Measurements from ENCODE around the gene GNAQ. TPM values are rescaled to one million over a fixed set of nuclear protein-coding genes. Genes with fewer than 3 reads are reported as not detected.
A peak's percentile ranks its signal among the peaks of the same experiment; 100 is the strongest.

Gene GNAQ
- total and polyA plus RNA-seq, 2 experiments from 2014 or later, result 21.1 to 43.1 TPM

DNA sequence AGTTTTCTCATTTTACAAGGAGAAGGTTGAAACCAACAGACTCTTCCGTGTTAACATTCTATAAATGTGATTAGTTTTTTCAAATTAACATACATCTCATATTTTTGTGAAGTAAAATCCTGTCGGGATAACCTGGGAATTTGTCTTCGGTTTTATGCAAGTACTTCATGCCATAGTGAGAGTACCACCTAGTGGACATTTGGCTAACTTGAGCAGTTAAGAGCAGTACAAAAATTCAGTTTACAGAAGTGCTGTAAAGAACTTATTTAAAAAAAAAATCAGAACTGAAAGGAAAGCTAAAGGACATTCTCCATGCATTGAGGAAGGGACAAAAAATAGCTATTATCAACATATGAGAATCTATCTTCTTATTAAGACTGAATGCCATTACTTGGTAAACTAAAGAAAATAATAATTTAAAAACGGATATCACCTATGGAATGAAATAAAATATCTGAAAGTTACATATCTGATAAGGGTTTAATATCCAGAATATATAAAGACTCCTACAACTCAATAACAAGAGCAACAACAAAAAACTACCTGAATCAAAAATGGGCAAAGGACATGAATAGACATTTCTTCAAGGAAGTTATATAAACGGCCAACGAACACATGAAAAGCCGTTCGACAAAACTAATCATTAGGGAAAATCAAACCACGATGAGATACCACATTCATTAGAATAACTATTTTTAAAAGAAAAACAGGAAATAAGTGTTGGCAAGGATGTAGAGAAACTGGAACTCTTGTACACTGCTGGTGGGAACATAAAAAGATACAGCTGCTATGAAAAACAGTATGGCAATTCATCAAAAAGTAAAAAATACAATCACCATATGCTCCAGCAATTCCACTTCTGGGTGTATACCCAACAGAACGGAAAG, 266.5 kb downstream of the GNAQ start:
- Mint-ChIP-seq H3K27ac (no peak overlapping the region), H3K4me1 (no peaks in the 10 kb centered on the region), H3K9me3 (peaks cover 15% of the 10 kb centered on the region), H3K27me3 (ENCODE audit: insufficient read depth, low read depth, poor library complexity) (no peaks in the 10 kb centered on the region), H3K36me3 (ENCODE audit: low read depth) (peaks cover 25% of the 10 kb centered on the region), H3K4me3 (no peak overlapping the region)
- TF ChIP-seq, protein P1, sequence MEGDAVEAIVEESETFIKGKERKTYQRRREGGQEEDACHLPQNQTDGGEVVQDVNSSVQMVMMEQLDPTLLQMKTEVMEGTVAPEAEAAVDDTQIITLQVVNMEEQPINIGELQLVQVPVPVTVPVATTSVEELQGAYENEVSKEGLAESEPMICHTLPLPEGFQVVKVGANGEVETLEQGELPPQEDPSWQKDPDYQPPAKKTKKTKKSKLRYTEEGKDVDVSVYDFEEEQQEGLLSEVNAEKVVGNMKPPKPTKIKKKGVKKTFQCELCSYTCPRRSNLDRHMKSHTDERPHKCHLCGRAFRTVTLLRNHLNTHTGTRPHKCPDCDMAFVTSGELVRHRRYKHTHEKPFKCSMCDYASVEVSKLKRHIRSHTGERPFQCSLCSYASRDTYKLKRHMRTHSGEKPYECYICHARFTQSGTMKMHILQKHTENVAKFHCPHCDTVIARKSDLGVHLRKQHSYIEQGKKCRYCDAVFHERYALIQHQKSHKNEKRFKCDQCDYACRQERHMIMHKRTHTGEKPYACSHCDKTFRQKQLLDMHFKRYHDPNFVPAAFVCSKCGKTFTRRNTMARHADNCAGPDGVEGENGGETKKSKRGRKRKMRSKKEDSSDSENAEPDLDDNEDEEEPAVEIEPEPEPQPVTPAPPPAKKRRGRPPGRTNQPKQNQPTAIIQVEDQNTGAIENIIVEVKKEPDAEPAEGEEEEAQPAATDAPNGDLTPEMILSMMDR (conservative IDR thresholded peaks at IDR 0.05; ENCODE audit: low read depth in 2 of 2), result peak; percentile 67 to 82
- no peak for TF ChIP-seq EZH2phosphoT487 (IDR thresholded peaks at IDR 0.05; ENCODE audit: unreplicated experiment)
- Histone ChIP-seq H3K9me2 (ENCODE audit: insufficient read depth) (no peaks in the 10 kb centered on the region), H3K4me3 (no peak overlapping the region), H3K27ac (ENCODE audit: low read depth) (no peak overlapping the region), H3K79me2 (replicated peaks; ENCODE audit: insufficient read depth) (no peaks in the 10 kb centered on the region), H3K27me3 (ENCODE audit: insufficient read depth) (no peaks in the 10 kb centered on the region), H3K36me3 (ENCODE audit: insufficient read depth) (no peaks in the 10 kb centered on the region), H3K4me2 (no peak overlapping the region), H2AFZ (no peak overlapping the region), H4K20me1 (replicated peaks; ENCODE audit: insufficient read depth) (no peaks in the 10 kb centered on the region), H3F3A (replicated peaks; ENCODE audit: low read depth) (no peaks in the 10 kb centered on the region), H3K4me1 (ENCODE audit: insufficient read depth) (no peaks in the 10 kb centered on the region)
- DNase-seq (ENCODE audit: low spot score) (peak; percentile 68), ATAC-seq (peak; percentile 25; the same call in 1 of the 3 replicates)

DNA sequence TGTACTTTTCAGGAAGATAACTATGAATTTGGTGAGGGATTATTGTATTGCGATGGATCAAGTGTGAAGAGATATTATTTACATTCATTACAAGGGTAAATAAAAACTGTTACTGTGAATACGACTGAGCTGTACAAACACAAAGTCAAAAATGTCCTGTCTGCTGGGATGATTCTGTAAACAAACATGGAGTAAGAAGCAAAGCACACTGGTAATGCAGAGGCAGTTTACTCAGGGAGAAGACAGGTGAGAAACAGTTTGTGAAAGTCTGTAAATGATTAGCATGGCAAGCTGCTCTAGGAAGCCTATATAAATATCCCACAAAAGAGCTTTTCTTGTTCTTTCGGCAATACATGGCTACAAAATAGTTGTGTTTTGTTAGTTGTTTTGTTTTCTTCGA, 268.0 kb downstream of the GNAQ start:
- Histone ChIP-seq H3K4me3 (no peak overlapping the region), H2AFZ (no peak overlapping the region), H4K20me1 (replicated peaks; ENCODE audit: insufficient read depth) (no peaks in the 10 kb centered on the region), H3K36me3 (ENCODE audit: insufficient read depth) (no peaks in the 10 kb centered on the region), H3K27me3 (ENCODE audit: insufficient read depth) (no peaks in the 10 kb centered on the region), H3K9me2 (ENCODE audit: insufficient read depth) (no peaks in the 10 kb centered on the region), H3K27ac (ENCODE audit: low read depth) (no peak overlapping the region; the same call in 1 of the 2 replicates), H3F3A (replicated peaks; ENCODE audit: low read depth) (no peaks in the 10 kb centered on the region), H3K79me2 (replicated peaks; ENCODE audit: insufficient read depth) (no peaks in the 10 kb centered on the region), H3K4me2 (no peak overlapping the region), H3K4me1 (ENCODE audit: insufficient read depth) (no peaks in the 10 kb centered on the region)
- Mint-ChIP-seq H3K27ac (no peak overlapping the region), H3K9me3 (peaks cover 20% of the 10 kb centered on the region), H3K4me1 (no peaks in the 10 kb centered on the region), H3K4me3 (no peak overlapping the region), H3K27me3 (ENCODE audit: insufficient read depth, low read depth, poor library complexity) (no peaks in the 10 kb centered on the region), H3K36me3 (ENCODE audit: low read depth) (peaks cover 32% of the 10 kb centered on the region)
- no peak for ATAC-seq
- DNase-seq (ENCODE audit: low spot score), result no peak
- no peak for TF ChIP-seq NANOG (IDR thresholded peaks at IDR 0.05; ENCODE audit: borderline replicate concordance)
- TF ChIP-seq, protein P2, sequence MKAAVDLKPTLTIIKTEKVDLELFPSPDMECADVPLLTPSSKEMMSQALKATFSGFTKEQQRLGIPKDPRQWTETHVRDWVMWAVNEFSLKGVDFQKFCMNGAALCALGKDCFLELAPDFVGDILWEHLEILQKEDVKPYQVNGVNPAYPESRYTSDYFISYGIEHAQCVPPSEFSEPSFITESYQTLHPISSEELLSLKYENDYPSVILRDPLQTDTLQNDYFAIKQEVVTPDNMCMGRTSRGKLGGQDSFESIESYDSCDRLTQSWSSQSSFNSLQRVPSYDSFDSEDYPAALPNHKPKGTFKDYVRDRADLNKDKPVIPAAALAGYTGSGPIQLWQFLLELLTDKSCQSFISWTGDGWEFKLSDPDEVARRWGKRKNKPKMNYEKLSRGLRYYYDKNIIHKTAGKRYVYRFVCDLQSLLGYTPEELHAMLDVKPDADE (IDR thresholded peaks at IDR 0.05), result no peak
- no peak for TF ChIP-seq ZNF114 (CRISPR knock-in tag; IDR thresholded peaks at IDR 0.05)
- TF ChIP-seq CREB1 (CRISPR knock-in tag; IDR thresholded peaks at IDR 0.05; ENCODE audit: low read depth), result no peak
- no peak for TF ChIP-seq EZH2 (IDR thresholded peaks at IDR 0.05; ENCODE audit: low read depth, unreplicated experiment)
- TF ChIP-seq STAT1 (IDR thresholded peaks at IDR 0.05; ENCODE audit: unreplicated experiment), result no peak
- TF ChIP-seq JUNB (IDR thresholded peaks at IDR 0.05; ENCODE audit: unreplicated experiment), result no peak
- TF ChIP-seq, protein P1 (conservative IDR thresholded peaks at IDR 0.05; ENCODE audit: low read depth in 2 of 2), result no peak
- TF ChIP-seq, protein P3, sequence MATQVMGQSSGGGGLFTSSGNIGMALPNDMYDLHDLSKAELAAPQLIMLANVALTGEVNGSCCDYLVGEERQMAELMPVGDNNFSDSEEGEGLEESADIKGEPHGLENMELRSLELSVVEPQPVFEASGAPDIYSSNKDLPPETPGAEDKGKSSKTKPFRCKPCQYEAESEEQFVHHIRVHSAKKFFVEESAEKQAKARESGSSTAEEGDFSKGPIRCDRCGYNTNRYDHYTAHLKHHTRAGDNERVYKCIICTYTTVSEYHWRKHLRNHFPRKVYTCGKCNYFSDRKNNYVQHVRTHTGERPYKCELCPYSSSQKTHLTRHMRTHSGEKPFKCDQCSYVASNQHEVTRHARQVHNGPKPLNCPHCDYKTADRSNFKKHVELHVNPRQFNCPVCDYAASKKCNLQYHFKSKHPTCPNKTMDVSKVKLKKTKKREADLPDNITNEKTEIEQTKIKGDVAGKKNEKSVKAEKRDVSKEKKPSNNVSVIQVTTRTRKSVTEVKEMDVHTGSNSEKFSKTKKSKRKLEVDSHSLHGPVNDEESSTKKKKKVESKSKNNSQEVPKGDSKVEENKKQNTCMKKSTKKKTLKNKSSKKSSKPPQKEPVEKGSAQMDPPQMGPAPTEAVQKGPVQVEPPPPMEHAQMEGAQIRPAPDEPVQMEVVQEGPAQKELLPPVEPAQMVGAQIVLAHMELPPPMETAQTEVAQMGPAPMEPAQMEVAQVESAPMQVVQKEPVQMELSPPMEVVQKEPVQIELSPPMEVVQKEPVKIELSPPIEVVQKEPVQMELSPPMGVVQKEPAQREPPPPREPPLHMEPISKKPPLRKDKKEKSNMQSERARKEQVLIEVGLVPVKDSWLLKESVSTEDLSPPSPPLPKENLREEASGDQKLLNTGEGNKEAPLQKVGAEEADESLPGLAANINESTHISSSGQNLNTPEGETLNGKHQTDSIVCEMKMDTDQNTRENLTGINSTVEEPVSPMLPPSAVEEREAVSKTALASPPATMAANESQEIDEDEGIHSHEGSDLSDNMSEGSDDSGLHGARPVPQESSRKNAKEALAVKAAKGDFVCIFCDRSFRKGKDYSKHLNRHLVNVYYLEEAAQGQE (IDR thresholded peaks at IDR 0.05; ENCODE audit: unreplicated experiment), result no peak
- TF ChIP-seq POLR2AphosphoS5 (IDR thresholded peaks at IDR 0.05; ENCODE audit: low read depth), result no peak
- TF ChIP-seq ZNF331 (CRISPR knock-in tag; IDR thresholded peaks at IDR 0.05; ENCODE audit: low read depth), result no peak
- no peak for TF ChIP-seq EZH2phosphoT487 (IDR thresholded peaks at IDR 0.05; ENCODE audit: unreplicated experiment)
